Measurements from ENCODE around the gene BACE2.
"Not testable (repeated sequence)": the region's sequence is repeated elsewhere in the genome, so short reads cannot be mapped to it uniquely, and the experiment has no call there.

Gene BACE2

GRCh38 chr21:41243107-41243506 is 75.1 kb downstream of the BACE2 start:
- DNase-seq = no peak

- not testable (repeated sequence) for DNase-seq
These were observed 76.4 kb downstream of the BACE2 start for GRCh38 chr21:41244266-41244880.

GRCh38 chr21:41245509-41246135 is 77.7 kb downstream of the BACE2 start:
- DNase-seq = no peak

GRCh38 chr21:41246808-41247207 is 78.8 kb downstream of the BACE2 start:
- DNase-seq = no peak

GRCh38 chr21:41247561-41248545 is 79.9 kb downstream of the BACE2 start:
- DNase-seq = no peak

- no peak for DNase-seq
These were observed 81.5 kb downstream of the BACE2 start for GRCh38 chr21:41249476-41249875.

- no peak for DNase-seq
These were observed 82.6 kb downstream of the BACE2 start for GRCh38 chr21:41250519-41250918.

GRCh38 chr21:41251961-41252642 is 84.1 kb downstream of the BACE2 start:
- no peak for DNase-seq

- DNase-seq = no peak
These were observed 86.2 kb downstream of the BACE2 start for GRCh38 chr21:41254090-41254700.

GRCh38 chr21:41255190-41255589 is 87.2 kb downstream of the BACE2 start:
- DNase-seq = no peak

- not testable (repeated sequence) for DNase-seq
These were observed 88.3 kb downstream of the BACE2 start for GRCh38 chr21:41256231-41256630.

- no peak for DNase-seq
These were observed 89.1 kb downstream of the BACE2 start for GRCh38 chr21:41256771-41257702.

- DNase-seq = peak; percentile 19
These were observed 90.7 kb downstream of the BACE2 start for GRCh38 chr21:41258617-41259016.

GRCh38 chr21:41260428-41260827 is 92.5 kb downstream of the BACE2 start:
- DNase-seq = no peak

- DNase-seq = no peak
These were observed 99.4 kb downstream of the BACE2 start for GRCh38 chr21:41267346-41267745.

- DNase-seq = no peak
These were observed 101.6 kb downstream of the BACE2 start for GRCh38 chr21:41269535-41269934.

GRCh38 chr21:41277196-41277595 is 109.2 kb downstream of the BACE2 start:
- no peak for DNase-seq

GRCh38 chr21:41277846-41278245 is 109.9 kb downstream of the BACE2 start:
- no peak for DNase-seq

GRCh38 chr21:41280115-41280919 is 112.4 kb downstream of the BACE2 start:
- no peak for DNase-seq

- DNase-seq = no peak
These were observed 114.5 kb downstream of the BACE2 start for GRCh38 chr21:41282412-41282811.
